ENCODE results near the gene TMEM130.

The TMEM130 gene

DNA sequence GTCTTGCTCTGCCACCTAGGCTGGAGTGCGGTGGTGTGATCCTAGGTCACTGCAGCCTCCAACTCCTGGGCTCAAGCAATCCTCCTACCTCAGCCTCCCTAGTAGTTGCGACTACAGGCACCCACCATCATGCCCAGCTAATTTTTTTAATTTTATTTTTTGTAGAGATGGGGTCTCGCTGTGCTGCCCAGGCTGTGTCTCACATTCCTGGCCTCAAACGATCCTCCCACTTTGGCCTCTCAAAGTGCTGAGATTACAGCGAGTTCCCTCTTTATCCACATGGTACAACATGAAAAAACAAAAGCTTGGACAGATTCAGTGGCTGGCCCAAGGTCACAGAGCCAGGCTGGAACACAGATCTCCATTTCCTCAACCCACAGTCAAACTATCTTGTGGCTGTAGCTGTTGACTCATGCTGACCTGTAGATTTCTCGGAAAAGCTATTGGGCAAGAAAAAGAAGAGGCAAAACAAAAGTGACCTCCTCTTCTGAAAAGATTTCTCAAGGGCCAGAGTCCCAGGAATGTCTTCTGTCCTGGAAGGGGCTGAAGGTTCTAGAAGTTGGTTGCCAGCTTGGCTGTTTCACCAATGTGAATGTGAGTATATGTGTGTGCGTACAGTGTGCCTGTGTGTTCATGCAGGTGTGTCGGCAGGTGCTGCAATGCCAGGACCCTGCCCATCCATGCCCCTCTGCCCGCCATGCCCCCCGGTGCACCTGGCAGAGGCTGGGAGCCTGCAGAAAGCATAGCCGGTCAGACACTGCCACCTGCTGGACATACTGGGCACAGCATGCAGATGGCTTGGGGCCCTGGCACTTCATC lies 28.4 kb downstream of the TMEM130 start:
- peak; percentile 79 for DNase-seq (ENCODE audit: low spot score)

- no peak for DNase-seq (ENCODE audit: low spot score)
These were observed 29.1 kb downstream of the TMEM130 start for GRCh38 chr7:98840722-98841121.

- no peak for DNase-seq (ENCODE audit: low spot score)
These were observed 29.7 kb downstream of the TMEM130 start for GRCh38 chr7:98840096-98840495.

DNA sequence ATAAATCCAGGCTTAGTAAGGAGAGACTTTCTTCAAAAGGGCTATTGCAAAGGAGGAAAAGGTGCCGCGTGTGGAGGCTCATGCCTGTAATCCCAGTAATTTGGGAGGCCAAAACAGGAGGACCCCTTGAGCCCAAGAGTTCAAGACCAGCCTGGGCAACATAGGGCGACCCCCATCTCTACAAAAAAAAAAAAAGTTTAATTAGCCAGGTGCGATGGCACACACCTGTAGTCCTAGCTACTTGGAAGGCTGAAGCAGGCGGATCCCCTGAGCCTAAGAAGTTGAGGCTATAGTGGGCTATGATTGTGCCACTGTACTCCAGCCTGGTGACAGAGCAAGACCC lies 32.2 kb downstream of the TMEM130 start:
- DNase-seq (ENCODE audit: low spot score): no peak

DNA sequence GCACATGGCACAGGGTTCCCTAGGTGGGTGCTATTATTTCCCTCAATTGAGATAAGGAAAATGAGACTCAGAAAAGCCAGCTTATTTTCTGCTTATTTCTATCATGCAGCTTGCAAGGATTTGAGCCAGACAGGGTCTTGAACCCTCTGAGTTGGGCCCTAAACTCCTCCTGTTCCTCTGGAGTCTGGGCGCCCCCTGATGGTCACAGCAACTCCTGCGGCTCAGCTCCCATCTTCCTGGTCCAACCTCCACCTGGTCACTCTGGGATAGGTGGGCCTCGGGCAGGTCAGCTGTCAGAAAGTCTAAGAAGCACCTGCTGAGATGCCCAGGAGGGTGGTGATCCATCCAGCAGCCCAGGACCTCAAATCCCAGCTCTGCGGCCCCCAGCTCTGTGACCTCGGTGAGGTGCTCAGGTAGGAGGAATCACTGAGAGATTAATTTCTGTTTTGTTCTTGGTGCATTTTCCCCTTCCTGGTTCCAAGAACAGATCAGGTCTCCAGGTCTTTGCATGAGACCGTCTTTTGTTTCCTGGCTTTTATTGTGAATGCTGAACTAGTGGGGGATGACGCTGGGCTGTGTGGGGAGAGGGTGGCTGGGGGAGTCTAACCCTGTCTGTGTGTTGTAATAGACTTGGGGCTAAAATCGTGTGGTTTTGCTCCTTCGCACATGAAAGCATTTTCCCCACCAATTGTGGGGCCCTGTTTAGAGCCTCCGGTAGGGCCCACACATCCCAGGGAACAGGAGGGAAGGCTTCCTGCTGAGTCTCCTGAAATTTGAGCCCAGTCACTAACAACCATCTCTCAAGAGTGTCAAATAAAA lies 32.8 kb downstream of the TMEM130 start:
- peak; percentile 30 for DNase-seq (ENCODE audit: low spot score)

- no peak for DNase-seq (ENCODE audit: low spot score)
These were observed 34.9 kb downstream of the TMEM130 start for GRCh38 chr7:98834949-98835348.

DNA sequence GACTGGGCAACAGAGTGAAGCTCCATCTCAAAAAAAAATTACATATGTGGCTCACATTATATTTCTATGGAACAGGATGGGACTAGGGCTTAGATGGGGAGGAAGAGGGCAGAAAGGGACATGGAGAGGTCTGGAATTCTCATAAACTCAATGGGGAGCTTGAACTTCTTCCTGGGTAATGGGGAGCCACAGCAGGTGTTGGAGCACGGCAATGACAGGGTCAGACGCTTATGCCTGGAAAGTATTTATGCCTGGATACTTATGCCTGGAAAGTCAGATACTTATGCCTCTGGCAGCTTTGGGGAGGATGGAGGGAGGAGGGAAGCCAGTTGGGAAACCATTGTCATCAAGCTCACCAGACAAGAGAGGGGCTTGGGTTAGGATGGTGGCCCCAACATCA lies 36.8 kb downstream of the TMEM130 start:
- DNase-seq (ENCODE audit: low spot score): no peak

DNA sequence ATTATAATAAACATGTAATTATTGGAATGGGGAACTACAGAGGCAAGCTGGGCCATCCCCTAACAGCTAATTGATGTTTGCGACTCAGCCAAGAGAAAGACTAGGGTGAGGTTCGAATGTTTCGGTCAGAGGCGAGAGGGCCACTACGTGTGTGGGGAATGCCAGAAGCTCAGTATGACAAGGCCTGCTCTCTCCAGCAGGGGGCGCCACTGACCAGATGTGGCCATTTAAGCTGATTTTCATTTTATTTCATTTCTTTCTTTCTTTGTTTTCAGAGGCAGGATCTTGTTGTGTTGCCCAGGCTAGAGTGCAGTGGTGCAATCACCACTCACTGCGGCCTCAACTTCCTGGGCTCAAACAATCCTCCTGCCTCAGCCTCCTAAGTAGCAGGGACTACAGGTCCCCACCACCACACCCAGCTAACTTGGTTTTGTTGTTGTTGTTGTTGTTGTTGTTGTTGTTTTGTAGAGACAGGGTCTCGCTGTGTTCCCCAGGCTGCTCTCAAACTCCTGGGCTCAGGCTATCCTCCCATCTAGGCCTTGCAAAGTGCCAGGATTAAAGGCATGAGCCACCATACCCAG lies 38.1 kb downstream of the TMEM130 start:
- no peak for DNase-seq (ENCODE audit: low spot score)

DNA sequence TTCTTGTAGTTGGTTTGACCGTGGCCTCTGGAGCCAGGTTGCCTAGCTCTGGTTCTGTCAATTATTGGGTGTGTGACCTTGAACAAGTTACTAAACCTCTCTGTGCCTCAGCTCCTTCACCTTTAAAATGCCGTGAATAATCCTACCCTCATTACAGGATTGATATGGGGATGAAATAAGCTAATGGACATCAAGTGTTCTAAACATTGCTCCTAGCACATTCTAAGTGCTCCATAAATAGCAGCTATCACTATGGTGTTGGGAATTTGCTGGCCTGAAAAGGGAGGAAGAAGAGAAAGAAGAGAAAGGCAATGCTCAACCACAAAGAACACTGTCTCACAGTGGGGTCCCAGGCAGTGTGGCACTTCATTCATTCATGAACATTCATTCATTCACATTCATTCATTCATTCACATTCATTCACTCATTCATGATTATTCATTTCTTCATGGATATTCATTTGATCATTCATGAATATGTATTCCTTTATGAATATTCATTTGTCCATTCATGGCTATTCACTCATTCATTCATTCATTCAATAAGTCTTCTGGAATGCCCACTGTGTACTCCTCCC lies 38.8 kb downstream of the TMEM130 start:
- no peak for DNase-seq (ENCODE audit: low spot score)

DNA sequence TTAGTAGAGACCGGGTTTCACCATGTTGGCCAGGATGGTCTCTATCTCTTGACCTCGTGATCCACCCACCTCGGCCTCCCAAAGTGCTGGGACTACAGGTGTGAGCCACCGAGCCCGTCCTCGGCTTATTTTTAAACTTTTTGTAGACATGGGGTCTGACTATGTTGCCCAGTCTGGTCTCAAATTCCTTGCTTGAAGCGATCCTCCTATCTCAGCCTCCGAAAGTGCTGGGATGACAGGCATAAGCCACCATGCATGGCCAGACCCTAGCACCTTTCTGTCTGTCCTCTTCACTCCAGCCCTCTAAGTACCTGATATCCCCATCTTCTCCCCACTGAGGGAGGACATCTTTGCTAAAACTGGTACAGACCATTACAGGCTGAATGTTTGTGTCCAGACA lies 41.4 kb downstream of the TMEM130 start:
- DNase-seq (ENCODE audit: low spot score): no peak

- no peak for DNase-seq (ENCODE audit: low spot score)
These were observed 42.6 kb downstream of the TMEM130 start for GRCh38 chr7:98827258-98827657.

DNA sequence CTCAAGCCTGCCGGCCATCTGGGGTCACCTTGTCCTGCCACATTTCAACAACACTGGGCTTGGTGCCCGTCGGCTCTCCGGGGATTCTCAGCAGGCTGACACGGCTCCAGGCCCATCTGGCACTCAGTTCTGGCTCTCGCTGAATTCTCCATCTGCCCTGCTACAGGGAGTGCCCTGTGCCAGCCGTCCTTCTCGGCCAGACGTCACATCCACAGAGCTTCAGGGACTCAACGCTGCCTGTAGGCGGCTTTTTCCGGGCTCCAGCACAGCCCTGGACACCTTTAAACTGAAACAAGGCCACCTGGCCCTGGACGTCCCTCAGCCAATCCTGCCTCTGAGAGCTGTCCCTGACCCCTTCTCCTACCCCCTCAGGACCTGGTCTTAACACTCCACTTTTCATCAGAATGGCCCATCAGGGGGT lies 43.0 kb downstream of the TMEM130 start:
- no peak for DNase-seq (ENCODE audit: low spot score)

DNA sequence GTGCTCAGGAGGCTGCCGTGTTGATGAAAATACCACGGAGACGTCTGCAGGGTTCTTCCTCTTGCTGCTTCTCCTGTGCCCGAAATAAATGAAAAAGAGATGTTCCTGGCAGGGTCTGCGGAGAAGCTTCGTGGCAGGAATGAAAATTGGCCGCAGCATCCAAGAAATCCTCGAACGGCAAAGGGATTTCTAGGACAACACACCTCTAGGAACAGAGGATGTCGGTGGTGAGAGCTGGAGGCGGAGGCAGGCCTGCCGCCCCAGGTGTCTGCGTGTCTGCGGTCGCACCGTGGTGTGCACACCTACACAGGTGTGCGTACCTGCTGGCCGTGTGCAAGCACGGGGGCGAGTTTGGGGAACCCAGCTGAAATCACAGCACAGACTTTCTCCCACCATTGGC lies 43.4 kb downstream of the TMEM130 start:
- DNase-seq (ENCODE audit: low spot score): no peak

GRCh38 chr7:98823226-98823625 lies 46.6 kb downstream of the TMEM130 start:
- DNase-seq (ENCODE audit: low spot score): no peak

DNA sequence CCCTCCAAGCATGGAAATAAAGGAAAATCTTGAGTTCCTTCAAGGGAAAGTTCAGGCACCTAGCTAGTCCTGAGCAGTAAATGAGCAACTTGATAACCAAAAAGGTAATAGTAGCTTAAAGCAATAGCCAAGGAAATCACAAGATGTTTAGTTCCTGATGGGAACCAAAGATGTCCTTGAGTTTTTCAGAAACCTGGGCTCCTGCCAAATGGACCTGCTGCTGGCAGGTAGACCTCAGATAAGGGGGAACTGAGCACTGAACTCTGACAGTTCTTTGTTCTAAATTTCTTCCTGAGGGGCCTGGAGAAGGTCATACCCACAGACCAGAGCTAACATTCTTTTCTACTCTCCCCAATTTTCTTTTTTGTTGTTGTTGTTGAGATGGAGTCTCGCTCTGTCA lies 48.5 kb downstream of the TMEM130 start:
- no peak for DNase-seq (ENCODE audit: low spot score)

DNA sequence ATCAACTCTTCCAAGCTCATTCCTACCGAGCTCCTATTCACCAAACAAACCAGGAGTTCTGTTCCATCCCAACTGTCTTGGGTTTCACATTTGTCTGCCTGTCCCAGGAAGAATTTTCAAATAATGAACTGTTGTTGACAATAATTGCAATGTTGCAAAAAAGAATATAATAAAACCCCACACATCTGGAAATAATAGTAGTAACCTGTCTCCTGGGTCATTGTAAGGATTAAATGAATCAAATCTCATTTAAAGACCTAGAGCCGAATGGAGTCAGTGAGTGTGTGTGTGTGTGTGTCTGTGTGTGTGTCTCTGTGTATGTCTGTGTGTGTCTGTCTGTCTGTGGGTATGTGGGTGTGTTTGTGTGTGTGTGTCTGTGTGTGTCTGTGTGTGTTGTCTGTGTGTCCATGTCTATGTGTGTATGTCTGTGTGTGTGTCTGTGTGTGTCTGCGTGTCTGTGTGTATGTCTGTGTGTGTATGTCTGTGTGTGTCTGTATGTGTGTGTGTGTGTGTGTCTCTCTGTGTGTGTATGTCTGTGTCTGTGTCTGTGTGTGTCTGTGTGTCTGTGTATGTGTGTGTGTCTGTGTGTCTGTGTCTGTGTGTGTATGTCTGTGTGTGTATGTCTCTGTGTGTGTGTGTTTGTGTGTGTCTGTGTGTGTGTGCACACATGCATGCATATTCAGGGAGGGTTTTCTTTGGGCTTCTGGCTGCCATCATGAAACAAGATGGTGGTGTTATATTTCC lies 52.7 kb downstream of the TMEM130 start:
- DNase-seq (ENCODE audit: low spot score): no peak

DNA sequence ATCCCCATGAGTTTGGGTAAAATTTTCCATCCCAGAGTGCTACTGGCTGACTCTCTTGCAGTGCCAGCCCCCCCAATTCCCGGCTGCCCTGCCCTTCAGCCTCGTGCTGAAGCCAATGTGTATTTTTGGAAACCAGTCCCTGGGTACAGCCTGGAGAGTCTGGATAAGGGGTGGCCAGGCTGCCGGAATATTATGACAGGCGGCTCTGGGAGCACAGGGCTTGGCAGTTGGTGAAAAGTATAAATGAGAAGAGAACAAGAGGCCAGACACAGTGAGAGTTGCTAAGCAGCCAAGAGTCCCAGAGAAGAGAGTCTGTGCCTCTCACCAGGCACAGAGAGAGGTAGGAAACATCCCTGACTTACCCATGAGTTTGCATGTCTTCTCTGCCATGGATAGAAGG lies 53.6 kb downstream of the TMEM130 start:
- DNase-seq (ENCODE audit: low spot score): no peak

GRCh38 chr7:98815313-98815712 lies 54.5 kb downstream of the TMEM130 start:
- no peak for DNase-seq (ENCODE audit: low spot score)

GRCh38 chr7:98811299-98811698 lies 58.5 kb downstream of the TMEM130 start:
- DNase-seq (ENCODE audit: low spot score): no peak

GRCh38 chr7:98810153-98810802 lies 59.5 kb downstream of the TMEM130 start:
- DNase-seq (ENCODE audit: low spot score): no peak

DNA sequence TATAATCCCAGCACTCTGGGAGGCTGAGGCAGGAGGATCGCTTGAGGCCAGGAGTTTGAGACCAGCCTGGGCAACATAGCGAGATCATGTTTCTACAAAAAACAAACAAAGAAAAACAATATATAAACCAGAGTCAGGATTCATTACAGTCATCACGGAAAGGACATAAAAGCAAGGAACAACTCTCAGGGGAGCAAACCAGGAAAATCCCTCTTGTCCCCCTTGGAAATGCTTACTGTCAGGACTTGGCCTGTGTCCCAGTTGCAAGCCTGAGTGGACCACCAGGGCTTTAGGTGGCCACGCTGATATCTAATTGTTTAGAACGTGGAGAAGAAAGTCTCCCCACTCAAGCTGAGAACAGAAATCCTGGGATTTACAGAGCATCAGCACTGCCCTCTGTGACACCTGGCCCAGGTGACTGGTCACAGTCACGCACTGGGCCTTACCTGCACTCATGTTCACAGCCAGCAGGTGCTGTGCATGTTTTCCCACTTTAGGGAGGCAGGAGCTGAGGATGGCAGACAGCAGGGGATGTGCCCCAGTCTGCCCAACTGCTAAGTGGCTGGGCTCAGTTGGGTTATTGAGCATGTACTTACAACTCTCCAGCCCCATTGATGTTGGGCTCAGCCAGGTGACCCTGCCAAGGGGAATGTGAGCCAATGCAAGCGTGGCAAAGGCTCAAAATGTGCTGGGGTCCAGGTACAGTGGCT lies 60.9 kb downstream of the TMEM130 start:
- DNase-seq (ENCODE audit: low spot score): no peak

Measured in germinal center (tissue), 1 donor.